GM21717 (cell line): ENCODE measurements around the gene LMOD2.

Source experiments
- ATAC-seq: cut with Tn5 transposase; IDR thresholded peaks from one replicate; pipeline ENCODE4 v1.9.1; 2021; ENCODE audit warnings: mild to moderate bottlenecking, moderate library complexity; ENCODE audit not compliant: unreplicated experiment

Gene LMOD2

GRCh38 chr7:123712619-123713018 lies 57.0 kb downstream of the LMOD2 start:
- peak; percentile 45 for ATAC-seq
